Pancreas (tissue), 10 donors: Measurements from ENCODE around the gene ACVRL1. TPM values are rescaled to one million over a fixed set of nuclear protein-coding genes. Genes with fewer than 3 reads are reported as not detected.

Experiments used
- ATAC-seq, 4 donors: fragments of 200-7000 bp; cut with Tn5 transposase; one replicate each; pipeline versions ENCODE4 v1.8.0 to v1.9.1; 2020; ENCODE audit warnings: mild to moderate bottlenecking in 4 of 4, moderate library complexity in 4 of 4
- DNase-seq, 6 donors: peaks; one replicate each; pipeline ENCODE4 v3.0.0-alpha.2; 2020
- FAIRE-seq: peaks from 2 replicates; lab custom pipeline; 2012; peaks lifted over from hg19 to GRCh38; lab: Jason Lieb, UNC
- H3K27ac ChIP-seq, 4 donors: fragments of 200-600 bp; sonication (generic); 1 replicate in 3 of 4; 2 replicates in 1 of 4; pipeline versions ENCODE4 v1.5.0 to v1.8.0; 2020
- H3K27me3 ChIP-seq, 4 donors: fragments of 200-600 bp; one replicate each; pipeline ENCODE4 v1.8.0; 2021
- H3K36me3 ChIP-seq, 3 donors: fragments of 200-600 bp; sonication (generic) in 1 of 3; one replicate each; pipeline versions ENCODE4 v1.5.0 to v1.8.0; 2020 to 2021
- H3K4me1 ChIP-seq, 3 donors: fragments of 200-600 bp; one replicate each; pipeline ENCODE4 v1.8.0; 2021
- H3K4me3 ChIP-seq, 4 donors: fragments of 200-600 bp; sonication (generic) in 2 of 4; one replicate each; pipeline versions ENCODE4 v1.5.0 to v1.8.0; 2020 to 2021
- H3K9me3 ChIP-seq, 4 donors: fragments of 200-600 bp; one replicate each; pipeline ENCODE4 v1.8.0; 2021
- WGBS, 2 donors: extraction: QIAGEN DNeasy Blood & Tissue Kit; methylation state at CpG; one replicate each; pipeline ENCODE4 v1.1.7; 2013; 5-methylcytosine and 5-hydroxymethylcytosine counted together
- intact Hi-C, 3 donors: fragments of 100-400 bp; cut with DNase I; formaldehyde crosslinking; loops; one replicate each; pipeline versions ENCODE4 v1.11.1 to v1.14.2; 2022
- polyA plus RNA-seq, 2 donors: library from polyadenylated mRNA; stranded (reverse); fragments of 200-250 nt; gene quantifications; one replicate each; pipeline ENCODE4 v1.2.3, GENCODE V29; 2013
- total RNA-seq, 6 donors: library from RNA; stranded (reverse); fragmentation: NEBNext Ultra II Directional in 4 of 6; extraction: Animal tissue kit (Norgen Biotek cat#: 25700) in 4 of 6; gene quantifications; one replicate each; pipeline versions ENCODE4 v1.2.1 to v1.2.4, GENCODE V29; 2021 to 2023
- TF ChIP-seq, protein P1 (sequence below), 4 donors: fragments of 200-600 bp; sonication (generic) in 3 of 4; IDR thresholded peaks; one replicate each; pipeline versions ENCODE4 v1.5.0 to v1.8.0; 2021; ENCODE audit warnings: antibody characterized with exemption in 4 of 4
- donor health status: healthy with polysubstance abuse.
- donor health status: DM: no; HTN: no; CAD: no; lungs with moderate emphysema.
- donor health status: DM: no; HTN: no; CAD: no.
- donor health status: control.
- donor health status: control.
- donor health status: Bipolar disorder and iron deficiency.
- donor health status: DM: yes; HTN: yes; CAD: no.
- donor health status: DM: no; HTN: no; CAD: no.
- donor health status: DM: no; HTN: no; CAD: no.
- donor health status: DM: yes; HTN: yes; CAD: no.

The ACVRL1 gene
- total and polyA plus RNA-seq, 8 donors, result 6.6 to 20.8 (median 13.1) TPM

- intact Hi-C loops, result no loop called here
- TF ChIP-seq, protein P1, sequence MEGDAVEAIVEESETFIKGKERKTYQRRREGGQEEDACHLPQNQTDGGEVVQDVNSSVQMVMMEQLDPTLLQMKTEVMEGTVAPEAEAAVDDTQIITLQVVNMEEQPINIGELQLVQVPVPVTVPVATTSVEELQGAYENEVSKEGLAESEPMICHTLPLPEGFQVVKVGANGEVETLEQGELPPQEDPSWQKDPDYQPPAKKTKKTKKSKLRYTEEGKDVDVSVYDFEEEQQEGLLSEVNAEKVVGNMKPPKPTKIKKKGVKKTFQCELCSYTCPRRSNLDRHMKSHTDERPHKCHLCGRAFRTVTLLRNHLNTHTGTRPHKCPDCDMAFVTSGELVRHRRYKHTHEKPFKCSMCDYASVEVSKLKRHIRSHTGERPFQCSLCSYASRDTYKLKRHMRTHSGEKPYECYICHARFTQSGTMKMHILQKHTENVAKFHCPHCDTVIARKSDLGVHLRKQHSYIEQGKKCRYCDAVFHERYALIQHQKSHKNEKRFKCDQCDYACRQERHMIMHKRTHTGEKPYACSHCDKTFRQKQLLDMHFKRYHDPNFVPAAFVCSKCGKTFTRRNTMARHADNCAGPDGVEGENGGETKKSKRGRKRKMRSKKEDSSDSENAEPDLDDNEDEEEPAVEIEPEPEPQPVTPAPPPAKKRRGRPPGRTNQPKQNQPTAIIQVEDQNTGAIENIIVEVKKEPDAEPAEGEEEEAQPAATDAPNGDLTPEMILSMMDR (IDR thresholded peaks at IDR 0.05), result no peak
- Histone ChIP-seq H3K36me3 (no peaks in the 10 kb centered on the region), H3K4me3 (no peak overlapping the region), H3K27me3 (no peaks in the 10 kb centered on the region), H3K4me1 (peaks cover 20 to 47% (median 45%) of the 10 kb centered on the region in 3 donors), H3K27ac (peak overlapping the region in 2 of 4 donors; percentile 34 to 48), H3K9me3 (no peaks in the 10 kb centered on the region)
- no peak for DNase-seq
- no peak for FAIRE-seq
- 47 to 71% methylated on average over 3 of the region's 3 CpGs for WGBS, 2 donors
- ATAC-seq, result no peak
Measured at GRCh38 chr12:51962737-51963136, 55.4 kb downstream of the ACVRL1 start.

DNA sequence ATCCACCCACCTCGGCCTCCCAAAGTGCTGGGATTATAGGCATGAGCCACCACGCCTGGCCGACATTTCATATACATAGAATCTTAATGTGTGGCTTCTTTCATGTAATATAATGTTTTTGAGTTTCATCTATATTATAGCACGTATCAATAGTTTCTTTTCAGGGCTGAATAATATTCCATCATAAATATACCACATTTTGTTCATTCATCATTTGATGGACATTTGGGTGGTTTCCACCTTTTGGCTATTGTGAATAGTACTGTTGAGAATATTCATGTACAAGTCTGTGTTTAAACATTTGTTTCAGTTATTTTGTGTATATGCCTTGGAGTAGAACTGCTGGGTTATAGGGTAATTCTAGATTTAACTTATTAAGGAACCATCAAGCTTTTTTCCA lies 56.2 kb downstream of the ACVRL1 start:
- no peak for ATAC-seq
- no peaks in the 10 kb centered on the region for H3K9me3 ChIP-seq
- no peak overlapping the region for H3K27ac ChIP-seq
- TF ChIP-seq, protein P1 (IDR thresholded peaks at IDR 0.05), result no peak
- H3K27me3 ChIP-seq, result no peaks in the 10 kb centered on the region
- 97 to 99% methylated on average over 4 of the region's 4 CpGs for WGBS, 2 donors
- intact Hi-C loops, result no loop called here
- no peak for DNase-seq
- H3K4me1 ChIP-seq, result peaks cover 20 to 43% (median 41%) of the 10 kb centered on the region in 3 donors
- H3K4me3 ChIP-seq, result no peak overlapping the region
- H3K36me3 ChIP-seq, result no peaks in the 10 kb centered on the region
- no peak for FAIRE-seq

DNA sequence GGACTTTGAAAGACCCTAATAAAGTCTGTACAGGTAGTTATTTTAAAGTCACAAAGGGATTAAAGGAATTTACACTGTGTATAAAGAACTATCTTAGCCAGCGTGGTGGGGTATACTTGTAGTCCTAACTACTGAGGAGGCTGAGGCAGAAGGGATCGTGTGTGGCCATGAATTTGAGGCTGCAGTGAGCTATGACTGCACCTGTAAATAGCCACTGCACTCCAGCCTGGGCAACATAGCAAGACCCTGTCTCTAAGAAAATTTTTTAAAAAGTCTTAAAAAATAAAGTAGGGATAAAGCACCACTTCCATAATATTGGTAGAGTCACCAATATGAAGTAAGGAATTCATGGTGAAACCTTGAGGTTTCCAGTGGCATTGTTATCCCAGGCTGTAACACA lies 62.3 kb downstream of the ACVRL1 start:
- Histone ChIP-seq H3K4me1 (peaks cover 24 to 41% (median 39%) of the 10 kb centered on the region in 3 donors), H3K9me3 (no peaks in the 10 kb centered on the region), H3K36me3 (no peaks in the 10 kb centered on the region), H3K4me3 (no peak overlapping the region), H3K27me3 (no peaks in the 10 kb centered on the region), H3K27ac (no peak overlapping the region)
- TF ChIP-seq, protein P1 (IDR thresholded peaks at IDR 0.05), result no peak
- DNase-seq, result no peak
- no peak for ATAC-seq
- intact Hi-C loops, result no loop called here
- WGBS, 2 donors, result 93 to 95% methylated on average over 2 of the region's 2 CpGs
- no peak for FAIRE-seq

DNA sequence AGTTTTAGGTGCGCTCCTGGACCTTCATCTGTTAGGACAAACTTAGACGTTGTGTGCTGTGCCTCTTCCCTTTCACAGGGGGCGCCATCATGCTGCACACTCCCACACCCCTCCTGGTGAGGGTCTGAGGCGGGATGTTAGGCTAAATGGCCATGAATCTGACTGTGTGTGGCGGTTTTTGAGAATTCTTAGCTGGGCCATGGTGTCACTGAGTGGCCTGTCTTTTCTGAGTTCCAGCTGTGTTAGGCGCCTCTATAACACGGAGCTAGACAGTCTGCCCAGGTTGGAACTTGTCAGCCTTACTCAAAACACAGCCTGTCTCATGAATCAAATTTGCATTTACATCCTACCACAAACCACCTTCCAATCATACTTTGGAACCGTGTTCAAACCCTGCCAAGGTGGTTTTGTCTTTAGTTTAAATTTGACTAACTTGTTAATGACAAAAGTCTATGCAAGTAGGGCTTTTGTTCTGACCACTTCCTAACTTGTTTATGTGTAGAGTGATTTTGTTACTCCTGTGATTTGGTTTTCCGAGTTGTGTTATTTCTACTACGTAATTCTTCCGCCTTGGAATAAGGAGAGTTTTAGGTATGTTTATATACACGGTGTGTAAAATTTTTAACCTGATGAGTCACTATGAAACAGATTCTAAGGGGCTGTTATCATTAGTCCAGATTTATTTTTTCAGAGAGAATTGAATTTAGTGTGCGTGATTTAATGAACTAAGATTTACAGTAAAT lies 63.8 kb downstream of the ACVRL1 start:
- H3K4me1 ChIP-seq, result peaks cover 32 to 54% (median 54%) of the 10 kb centered on the region in 3 donors
- FAIRE-seq (no peak), ATAC-seq (peak in 3 of 4 donors; percentile 8 to 34 (median 32))

More for the DNA sequence above, 63.8 kb downstream of the ACVRL1 start:
- TF ChIP-seq, protein P1 (IDR thresholded peaks at IDR 0.05), result peak in 2 of 4 donors; percentile 12 to 18
- H3K9me3 ChIP-seq, result no peaks in the 10 kb centered on the region
- 68 to 74% methylated on average over 13 of the region's 13 CpGs for WGBS, 2 donors
- H3K4me3 ChIP-seq, result no peak overlapping the region
- DNase-seq, result no peak
- H3K36me3 ChIP-seq, result peaks cover 0 to 8% (median 0%) of the 10 kb centered on the region in 3 donors
- peak overlapping the region in 2 of 4 donors; percentile 34 to 66 for H3K27ac ChIP-seq
- intact Hi-C loops, result no loop called here
- no peaks in the 10 kb centered on the region for H3K27me3 ChIP-seq
